HepG2 (cell line): ENCODE results near the gene MRPS14. TPM values are rescaled to one million over a fixed set of nuclear protein-coding genes. Genes with fewer than 3 reads are reported as not detected.

Experiments
- ATAC-seq: fragments of 200-7000 bp; cut with Tn5 transposase; 3 replicates; pipeline ENCODE4 v1.9.1; 2020; ENCODE audit warnings: mild to moderate bottlenecking, moderate library complexity
- BruUV-seq: library from RNA; stranded (reverse); fragments of 400-500 nt; replicated peaks from 2 replicates; lab custom pipeline; 2021; lab: Mats Ljungman, UMichigan
- CTCF ChIA-PET: fragments of 300-600 bp; formaldehyde crosslinking; extraction: SDS; loops from one replicate; lab custom pipeline; 2021; ENCODE audit warnings: low total read pairs, inconsistent platforms, low intra/inter-chr PET ratio; lab: Yijun Ruan, JAX
- POLR2A ChIA-PET: fragments of 350-600 bp; sonication (Branson Sonifier 250); formaldehyde crosslinking; loops from one replicate; lab custom pipeline; 2020; ENCODE audit warnings: antibody characterized with exemption, inconsistent platforms; lab: Yijun Ruan, JAX
- DNase-seq: peaks from one replicate; pipeline ENCODE4 v3.0.0-alpha.2; 2015; ENCODE audit warnings: low spot score
- FAIRE-seq: peaks from 3 replicates; lab custom pipeline; 2011; peaks lifted over from hg19 to GRCh38; lab: Jason Lieb, UNC
- H2AFZ ChIP-seq: one replicate; pipeline ENCODE4 v1.6.1; 2011; ENCODE audit warnings: low read length, inconsistent platforms
- H3K27ac ChIP-seq: fragments of 300-600 bp; 3 replicates; pipeline ENCODE4 v1.8.0; 2011; ENCODE audit warnings: mixed run types, mild to moderate bottlenecking, mixed read lengths, low read length, inconsistent platforms; ENCODE audit not compliant: insufficient read depth; ENCODE audit errors: extremely low read length
- H3K27me3 ChIP-seq, 2 experiments: fragments of 200-600 bp in 1 of 2; 2 replicates in 1 of 2; 3 replicates in 1 of 2; pipeline versions ENCODE4 v1.6.0 to v1.8.0; 2011; ENCODE audit warnings: low read length in 2 of 2, mild to moderate bottlenecking in 2 of 2, moderate library complexity in 2 of 2, inconsistent platforms in 1 of 2; ENCODE audit not compliant: insufficient read depth in 2 of 2, control insufficient read depth in 1 of 2
- H3K36me3 ChIP-seq, 2 experiments: fragments of 200-600 bp in 1 of 2; replicated peaks in 1 of 2; 2 replicates in 1 of 2; 3 replicates in 1 of 2; pipeline versions ENCODE4 v1.5.1 to v1.8.0; 2011; ENCODE audit warnings: low read length in 2 of 2, inconsistent platforms in 1 of 2; ENCODE audit not compliant: insufficient read depth in 2 of 2, control insufficient read depth in 1 of 2
- H3K4me1 ChIP-seq: 2 replicates; pipeline ENCODE4 v1.5.1; 2012; ENCODE audit warnings: low read length, inconsistent platforms; ENCODE audit not compliant: insufficient read depth
- H3K4me2 ChIP-seq: 2 replicates; pipeline ENCODE4 v1.6.0; 2011; ENCODE audit warnings: low read depth, low read length, inconsistent platforms
- H3K4me3 ChIP-seq, 3 experiments: fragments of 200-600 bp in 1 of 3; sonication (generic), shearing (Covaris generic) in 1 of 3; replicated peaks in 1 of 3; 2 replicates each; pipeline ENCODE4 v1.5.1; 2011 to 2016; ENCODE audit warnings: low read length in 3 of 3, inconsistent platforms in 2 of 3, low read depth in 2 of 3, mild to moderate bottlenecking in 2 of 3, control low read depth in 1 of 3, mixed read lengths in 1 of 3; ENCODE audit not compliant: insufficient read depth in 1 of 3
- H3K79me2 ChIP-seq: one replicate; pipeline ENCODE4 v1.6.1; 2011; ENCODE audit warnings: low read length, inconsistent platforms; ENCODE audit not compliant: insufficient read depth
- H3K9ac ChIP-seq: 2 replicates; pipeline ENCODE4 v1.6.0; 2011; ENCODE audit warnings: mild to moderate bottlenecking, low read depth, low read length, inconsistent platforms; ENCODE audit not compliant: insufficient read depth
- H3K9me3 ChIP-seq: 2 replicates; pipeline ENCODE4 v1.5.1; 2012; ENCODE audit warnings: mild to moderate bottlenecking, low read length
- H4K20me1 ChIP-seq: 2 replicates; pipeline ENCODE4 v1.6.0; 2011; ENCODE audit warnings: inconsistent platforms, mild to moderate bottlenecking, low read length, moderate library complexity; ENCODE audit not compliant: insufficient read depth
- ATF3 ChIP-seq: sonication (generic); formaldehyde crosslinking; IDR thresholded peaks from 2 replicates; pipeline ENCODE4 v1.4.0; 2020; ENCODE audit warnings: missing genetic modification reagents
- CREM ChIP-seq, 2 experiments: sonication (generic) in 1 of 2; formaldehyde crosslinking in 1 of 2; IDR thresholded peaks; 2 replicates each; pipeline versions ENCODE4 v1.4.0 to v1.6.1; 2016 to 2020; ENCODE audit warnings: antibody characterized with exemption in 1 of 2, mild to moderate bottlenecking in 1 of 2, missing genetic modification reagents in 1 of 2
- GRHL1 ChIP-seq: sonication (generic); formaldehyde crosslinking; conservative IDR thresholded peaks from 2 replicates; pipeline ENCODE4 v1.8.0; 2022; ENCODE audit warnings: missing genetic modification reagents
- HNF1B ChIP-seq: sonication (generic); formaldehyde crosslinking; IDR thresholded peaks from 2 replicates; pipeline ENCODE4 v1.5.1; 2020; ENCODE audit warnings: mild to moderate bottlenecking, moderate library complexity, missing genetic modification reagents
- JUN ChIP-seq: sonication (generic); formaldehyde crosslinking; IDR thresholded peaks from 2 replicates; pipeline ENCODE4 v1.4.0; 2020; ENCODE audit warnings: mild to moderate bottlenecking, missing genetic modification reagents
- KLF9 ChIP-seq: IDR thresholded peaks from 2 replicates; pipeline ENCODE4 v1.6.1; 2016; ENCODE audit warnings: low read depth
- MAF1 ChIP-seq: sonication (generic); formaldehyde crosslinking; IDR thresholded peaks from 2 replicates; pipeline ENCODE4 v1.5.0; 2020; ENCODE audit warnings: missing genetic modification reagents, borderline replicate concordance
- PRPF4 ChIP-seq: fragments of 200-400 bp; formaldehyde crosslinking; IDR thresholded peaks from 2 replicates; pipeline ENCODE4 v1.6.1; 2016; ENCODE audit warnings: low read length, low read depth; ENCODE audit not compliant: poor library complexity, severe bottlenecking
- PTBP1 ChIP-seq: fragments of 200-400 bp; formaldehyde crosslinking; IDR thresholded peaks from 2 replicates; pipeline ENCODE4 v1.6.1; 2018; ENCODE audit warnings: low read length, low read depth; ENCODE audit not compliant: poor library complexity, severe bottlenecking
- TP53 ChIP-seq: sonication (generic); formaldehyde crosslinking; conservative IDR thresholded peaks from 2 replicates; pipeline ENCODE4 v1.4.0; 2020; ENCODE audit warnings: missing genetic modification reagents
- XRCC5 ChIP-seq: fragments of 200-400 bp; formaldehyde crosslinking; optimal IDR thresholded peaks from 2 replicates; pipeline ENCODE3; 2017; ENCODE audit warnings: mild to moderate bottlenecking, low read length
- YEATS2 ChIP-seq: sonication (generic); formaldehyde crosslinking; IDR thresholded peaks from 2 replicates; pipeline ENCODE4 v1.4.0; 2020; ENCODE audit warnings: missing genetic modification reagents, borderline replicate concordance
- ZEB1 ChIP-seq: IDR thresholded peaks from 2 replicates; pipeline ENCODE4 v1.6.1; 2012; ENCODE audit warnings: mild to moderate bottlenecking, low read depth, inconsistent platforms; ENCODE audit not compliant: insufficient replicate concordance
- ZNF510 ChIP-seq: sonication (generic); formaldehyde crosslinking; IDR thresholded peaks from 2 replicates; pipeline ENCODE4 v1.4.0; 2020; ENCODE audit warnings: low read depth, mild to moderate bottlenecking, missing genetic modification reagents
- ZNF558 ChIP-seq: sonication (generic); formaldehyde crosslinking; IDR thresholded peaks from 2 replicates; pipeline ENCODE4 v1.9.0; 2022; ENCODE audit warnings: mild to moderate bottlenecking, missing genetic modification reagents, borderline replicate concordance
- ZNF75D ChIP-seq: sonication (generic); formaldehyde crosslinking; IDR thresholded peaks from 2 replicates; pipeline ENCODE4 v1.8.1; 2023; ENCODE audit warnings: missing genetic modification reagents, mild to moderate bottlenecking, borderline replicate concordance
- ZNF788 ChIP-seq: sonication (generic); formaldehyde crosslinking; IDR thresholded peaks from 2 replicates; pipeline ENCODE4 v1.5.0; 2020; ENCODE audit warnings: mild to moderate bottlenecking, missing genetic modification reagents, borderline replicate concordance
- ZSCAN25 ChIP-seq: sonication (generic); formaldehyde crosslinking; IDR thresholded peaks from 2 replicates; pipeline ENCODE4 v1.8.0; 2022; ENCODE audit warnings: mild to moderate bottlenecking, missing genetic modification reagents
- ZSCAN31 ChIP-seq: sonication (generic); formaldehyde crosslinking; IDR thresholded peaks from 2 replicates; pipeline ENCODE4 v1.5.0; 2020; ENCODE audit warnings: low read depth, mild to moderate bottlenecking, missing genetic modification reagents
- ZZZ3 ChIP-seq: sonication (generic); formaldehyde crosslinking; IDR thresholded peaks from 2 replicates; pipeline ENCODE4 v1.4.0; 2020; ENCODE audit warnings: missing genetic modification reagents, mild to moderate bottlenecking, borderline replicate concordance
- WGBS: methylation state at CpG from one replicate; pipeline ENCODE4 v1.1.6; 2017; ENCODE audit warnings: low lambda C conversion rate; 5-methylcytosine and 5-hydroxymethylcytosine counted together
- in situ Hi-C: cut with HindIII; loops from 2 replicates; pipeline ENCODE4 v1.10.0; 2017; ENCODE audit warnings: low pct_unique_long_range_greater_than_20kb; ENCODE audit not compliant: extremely low pct_ligation_motif_present
- intact Hi-C: fragments of 100-400 bp; cut with micrococcal nuclease; formaldehyde crosslinking; loops from one replicate; pipeline ENCODE4 v1.10.0; 2022; ENCODE audit not compliant: unreplicated experiment
- polyA plus RNA-seq, 8 experiments: library from polyadenylated mRNA; depleted of rRNA in 3 of 8; stranded (reverse) in 7 of 8; unstranded in 1 of 8; fragments of >200 nt; fragmentation: Illumina TruSeq in 4 of 8; extraction: Trizol in 4 of 8; gene quantifications; 2 replicates each; pipeline versions ENCODE4 v1.2.1 to v1.2.3, GENCODE V29; 2011 to 2016; ENCODE audit warnings: low read depth in 4 of 8, missing spikeins in 1 of 8, mixed read lengths in 1 of 8; ENCODE audit not compliant: insufficient read depth in 1 of 8
- total RNA-seq, 5 experiments: library from RNA; depleted of rRNA; stranded (reverse); fragments of >200 nt; fragmentation: Illumina TruSeq; extraction: Trizol; gene quantifications; 2 replicates each; pipeline ENCODE4 v1.2.3, GENCODE V29; 2016; ENCODE audit warnings: low read depth in 1 of 5

Gene MRPS14
- total and polyA plus RNA-seq, 2 of the 13 experiments (the other 11 are each of a cell fraction or from before 2014, with no cell fraction given): 36.6 to 43.2 TPM

GRCh38 chr1:175035865-175036264 is 12.6 kb upstream of the MRPS14 start:
- TF ChIP-seq ZZZ3 (CRISPR knock-in tag) (no peak), PRPF4 (no peak), JUN (CRISPR knock-in tag) (no peak), ZSCAN31 (CRISPR knock-in tag) (no peak), MAF1 (CRISPR knock-in tag) (no peak), GRHL1 (no peak), PTBP1 (no peak), ZEB1 (no peak), ZNF558 (CRISPR knock-in tag) (no peak), TP53 (CRISPR knock-in tag) (no peak), XRCC5 (no peak), HNF1B (no peak), KLF9 (CRISPR knock-in tag) (no peak), ZSCAN25 (no peak), ZNF788 (no peak), CREM (IDR thresholded peaks at IDR 0.05) (no peak), CREM (CRISPR knock-in tag; IDR thresholded peaks at IDR 0.05) (no peak), ZNF510 (CRISPR knock-in tag) (no peak), ZNF75D (no peak), ATF3 (CRISPR knock-in tag) (no peak), YEATS2 (CRISPR knock-in tag) (no peak)
- intact Hi-C loops (no loop called here), in situ Hi-C loops (no loop called here)
- H3K27me3 ChIP-seq: no peaks in the 10 kb centered on the region; a peak in 1 of 5 replicates
- no peak overlapping the region for H3K4me3 ChIP-seq
- WGBS: 47% methylated on average over 4 of the region's 6 CpGs
- ATAC-seq (no peak), DNase-seq (no peak), FAIRE-seq (no peak)
- POLR2A ChIA-PET: no interaction called here
- BruUV-seq: no TSS peak
- no peaks in the 10 kb centered on the region for H3K36me3 ChIP-seq
- peaks cover 9% of the 10 kb centered on the region for H3K4me1 ChIP-seq
- H3K9me3 ChIP-seq: no peaks in the 10 kb centered on the region
- no peak overlapping the region for H2AFZ ChIP-seq
- no peak overlapping the region for H3K9ac ChIP-seq
- H4K20me1 ChIP-seq: no peaks in the 10 kb centered on the region
- no peak overlapping the region for H3K4me2 ChIP-seq
- no peak overlapping the region for H3K27ac ChIP-seq
- H3K79me2 ChIP-seq: no peaks in the 10 kb centered on the region
- CTCF ChIA-PET: no interaction called here
